DMS79 treated with DMSO at 0.1 percent for 48 hours (cell line): Measurements from ENCODE around the gene HAPLN1.

ENCODE experiments used
- DNase-seq: peaks from one replicate; lab custom pipeline; 2025; lab: John Stamatoyannopoulos, UW

The HAPLN1 gene

GRCh38 chr5:83641946-83642345 is 78.7 kb downstream of the HAPLN1 start:
- DNase-seq: no peak

- no peak for DNase-seq
Observed at GRCh38 chr5:83639911-83640310, 80.7 kb downstream of the HAPLN1 start.

GRCh38 chr5:83636156-83636555 is 84.5 kb downstream of the HAPLN1 start:
- DNase-seq: no peak

GRCh38 chr5:83633285-83633684 is 87.4 kb downstream of the HAPLN1 start:
- DNase-seq: no peak

GRCh38 chr5:83632874-83633273 is 87.8 kb downstream of the HAPLN1 start:
- no peak for DNase-seq

- DNase-seq: no peak
Observed at GRCh38 chr5:83628360-83628759, 92.3 kb downstream of the HAPLN1 start.

- DNase-seq: no peak
Observed at GRCh38 chr5:83614841-83615240, 105.8 kb downstream of the HAPLN1 start.

GRCh38 chr5:83608122-83608521 is 112.5 kb downstream of the HAPLN1 start:
- DNase-seq: no peak

GRCh38 chr5:83595217-83595616 is 125.4 kb downstream of the HAPLN1 start:
- DNase-seq: no peak

GRCh38 chr5:83590966-83591365 is 129.7 kb downstream of the HAPLN1 start:
- no peak for DNase-seq

GRCh38 chr5:83589786-83590185 is 130.9 kb downstream of the HAPLN1 start:
- DNase-seq: no peak
